Measurements from ENCODE around the gene TTLL10.

TTLL10 gene

GRCh38 chr1:1160281-1160930, 13.3 kb upstream of the TTLL10 start:
- no peak for DNase-seq

GRCh38 chr1:1161078-1161682, 12.5 kb upstream of the TTLL10 start:
- no peak for DNase-seq

- no peak for DNase-seq
Observed at GRCh38 chr1:1161683-1162079, 12.0 kb upstream of the TTLL10 start.

- no peak for DNase-seq
Observed at GRCh38 chr1:1162597-1163537, 10.8 kb upstream of the TTLL10 start.

GRCh38 chr1:1163538-1164070, 10.1 kb upstream of the TTLL10 start:
- DNase-seq: no peak

GRCh38 chr1:1164361-1164700, 9.3 kb upstream of the TTLL10 start:
- no peak for DNase-seq

- DNase-seq: no peak
Observed at GRCh38 chr1:1164701-1165451, 8.8 kb upstream of the TTLL10 start.

- DNase-seq: no peak
Observed at GRCh38 chr1:1165485-1165884, 8.2 kb upstream of the TTLL10 start.

- DNase-seq: no peak
Observed at GRCh38 chr1:1165900-1166421, 7.7 kb upstream of the TTLL10 start.

- no peak for DNase-seq
Observed at GRCh38 chr1:1166642-1167397, 6.9 kb upstream of the TTLL10 start.

GRCh38 chr1:1167398-1167821, 6.3 kb upstream of the TTLL10 start:
- DNase-seq: no peak

- DNase-seq: no peak
Observed at GRCh38 chr1:1167841-1168450, 5.7 kb upstream of the TTLL10 start.

GRCh38 chr1:1168451-1169411, 4.9 kb upstream of the TTLL10 start:
- DNase-seq: no peak

GRCh38 chr1:1169429-1170214, 4.1 kb upstream of the TTLL10 start:
- DNase-seq: no peak

- no peak for DNase-seq
Observed at GRCh38 chr1:1170215-1171091, 3.2 kb upstream of the TTLL10 start.

GRCh38 chr1:1171161-1171545, 2.5 kb upstream of the TTLL10 start:
- no peak for DNase-seq

GRCh38 chr1:1171546-1172340, 1.9 kb upstream of the TTLL10 start:
- DNase-seq: no peak

All from activated effector memory CD4-positive, alpha-beta T cell treated with Interleukin-2 at 50 U/mL for 16 hours (primary cell).